GM18951 (cell line): ENCODE results near the gene UBA1.
"Not testable (repeated sequence)": the region's sequence is repeated elsewhere in the genome, so short reads cannot be mapped to it uniquely, and the experiment has no call there.

ENCODE experiments used
- POLR2A ChIP-seq: IDR thresholded peaks from 4 replicates; pipeline ENCODE4 v1.6.1; 2011; ENCODE audit warnings: mild to moderate bottlenecking; ENCODE audit not compliant: insufficient read length, insufficient read depth; ENCODE audit errors: extremely low read depth
- in situ Hi-C: fragments of 300-500 bp; cut with MboI; formaldehyde crosslinking; loops from one replicate; pipeline ENCODE4 v1.12.0; 2022; ENCODE audit warnings: low sequenced_read_pairs, mixed read lengths, inconsistent platforms; ENCODE audit not compliant: unreplicated experiment

The UBA1 gene

GRCh38 chrX:47239199-47239598 lies 45.6 kb downstream of the UBA1 start:
- no peak for TF ChIP-seq POLR2A
- in situ Hi-C loops, result no loop called here

DNA sequence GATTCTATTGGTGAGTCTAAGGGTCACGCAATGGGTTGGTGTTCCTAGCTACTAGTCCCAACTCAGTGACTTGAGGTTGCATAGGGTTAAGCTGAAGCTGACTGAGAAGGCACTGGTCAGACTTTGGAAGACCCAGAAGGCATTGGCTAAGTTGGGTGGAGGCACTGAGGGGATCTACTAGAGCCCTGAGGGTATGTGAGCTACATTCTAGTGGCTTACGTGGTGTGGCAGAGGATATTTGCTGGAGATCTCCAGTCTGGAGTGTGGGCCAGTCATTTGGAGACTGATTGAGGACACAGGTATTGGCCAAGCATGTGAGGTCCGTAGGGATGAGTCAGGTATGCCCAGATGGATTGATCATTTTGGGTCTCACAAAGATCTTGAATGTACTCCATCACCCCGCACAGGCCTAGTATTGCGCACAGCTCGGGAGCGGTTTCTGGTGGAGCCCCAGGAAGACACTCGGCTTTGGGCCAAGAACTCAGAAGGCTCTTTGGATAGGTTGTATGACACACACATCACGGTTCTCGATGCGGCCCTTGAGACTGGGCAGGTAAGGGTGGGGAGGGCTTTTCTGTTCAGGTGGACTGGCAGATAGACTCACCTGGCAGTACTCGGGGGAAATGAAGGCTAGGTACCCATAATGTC lies 46.4 kb downstream of the UBA1 start:
- in situ Hi-C loops, result no loop called here
- no peak for TF ChIP-seq POLR2A

DNA sequence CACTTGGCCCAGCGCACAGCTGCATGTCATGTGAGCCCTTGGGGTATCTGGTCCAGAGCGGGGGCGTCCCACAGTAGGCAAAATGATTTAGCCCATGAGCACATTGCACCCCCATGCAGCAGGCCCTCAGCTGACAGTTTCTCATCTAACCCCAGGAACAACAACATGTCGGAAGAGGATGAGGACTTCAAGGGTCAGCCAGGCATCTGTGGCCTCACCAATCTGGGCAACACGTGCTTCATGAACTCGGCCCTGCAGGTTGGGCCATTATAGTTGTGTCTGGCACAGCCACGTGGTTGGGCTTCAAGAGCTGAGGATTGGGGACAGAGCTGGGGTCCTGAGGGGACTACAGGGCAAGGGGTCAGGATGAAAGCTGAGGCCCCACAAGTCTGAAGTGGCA lies 47.0 kb downstream of the UBA1 start:
- in situ Hi-C loops, result no loop called here
- TF ChIP-seq POLR2A, result no peak

- in situ Hi-C loops, result no loop called here
These were observed 47.8 kb downstream of the UBA1 start for GRCh38 chrX:47241201-47242011.

DNA sequence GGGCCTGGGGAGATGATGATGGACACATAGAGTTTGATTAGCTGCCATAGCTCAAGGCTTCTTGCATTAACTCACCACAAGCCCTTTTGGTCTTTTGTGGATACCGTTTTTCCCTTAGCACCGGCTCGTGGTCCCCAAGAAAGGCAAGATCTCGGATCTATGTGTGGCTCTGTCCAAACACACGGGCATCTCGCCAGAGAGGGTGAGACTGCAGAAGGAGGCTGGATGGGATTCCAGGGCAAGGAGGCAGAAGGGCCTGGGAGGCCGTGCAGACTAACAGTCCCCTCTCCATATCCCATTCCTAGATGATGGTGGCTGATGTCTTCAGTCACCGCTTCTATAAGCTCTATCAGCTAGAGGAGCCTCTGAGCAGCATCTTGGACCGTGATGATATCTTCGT lies 48.7 kb downstream of the UBA1 start:
- no peak for TF ChIP-seq POLR2A
- in situ Hi-C loops, result no loop called here

More at GRCh38 chrX:47241201-47242011, 47.8 kb downstream of the UBA1 start:
- no peak for TF ChIP-seq POLR2A

GRCh38 chrX:47243351-47243750 lies 49.7 kb downstream of the UBA1 start:
- no peak for TF ChIP-seq POLR2A
- in situ Hi-C loops, result no loop called here

DNA sequence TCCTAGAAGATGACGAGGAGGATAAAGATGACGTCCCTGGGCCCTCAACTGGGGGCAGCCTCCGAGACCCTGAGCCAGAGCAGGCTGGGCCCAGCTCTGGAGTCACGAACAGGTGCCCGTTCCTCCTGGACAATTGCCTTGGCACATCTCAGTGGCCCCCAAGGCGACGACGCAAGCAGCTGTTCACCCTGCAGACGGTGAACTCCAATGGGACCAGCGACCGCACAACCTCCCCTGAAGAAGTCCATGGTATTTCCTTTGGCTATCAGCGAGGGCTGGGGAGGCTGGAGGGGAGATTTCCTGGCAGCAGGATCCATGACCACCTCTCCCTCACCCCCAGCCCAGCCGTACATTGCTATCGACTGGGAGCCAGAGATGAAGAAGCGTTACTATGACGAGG lies 51.0 kb downstream of the UBA1 start:
- in situ Hi-C loops, result no loop called here
- no peak for TF ChIP-seq POLR2A

DNA sequence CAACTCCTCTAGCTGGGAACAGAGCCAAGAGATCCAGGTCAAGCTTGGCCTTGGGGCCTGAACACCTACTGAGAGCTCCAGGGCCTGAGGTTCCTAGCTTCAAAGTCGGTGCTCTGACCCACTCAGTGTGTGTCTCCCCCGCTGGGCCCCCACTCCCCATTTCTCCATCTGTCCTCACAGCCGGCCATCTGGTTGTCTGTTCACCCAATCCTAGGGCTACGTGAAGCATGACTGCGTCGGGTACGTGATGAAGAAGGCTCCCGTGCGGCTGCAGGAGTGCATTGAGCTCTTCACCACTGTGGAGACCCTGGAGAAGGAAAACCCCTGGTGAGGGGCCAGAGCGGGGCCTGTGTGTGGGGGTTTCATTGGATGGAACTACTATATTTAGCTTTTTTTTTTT lies 51.5 kb downstream of the UBA1 start:
- in situ Hi-C loops, result no loop called here

GRCh38 chrX:47247206-47247998 lies 53.8 kb downstream of the UBA1 start:
- TF ChIP-seq POLR2A, result no peak
- in situ Hi-C loops, result no loop called here

More for the DNA sequence above, 51.5 kb downstream of the UBA1 start:
- no peak for TF ChIP-seq POLR2A

GRCh38 chrX:47247999-47248320 lies 54.3 kb downstream of the UBA1 start:
- in situ Hi-C loops, result no loop called here
- TF ChIP-seq POLR2A, result no peak

DNA sequence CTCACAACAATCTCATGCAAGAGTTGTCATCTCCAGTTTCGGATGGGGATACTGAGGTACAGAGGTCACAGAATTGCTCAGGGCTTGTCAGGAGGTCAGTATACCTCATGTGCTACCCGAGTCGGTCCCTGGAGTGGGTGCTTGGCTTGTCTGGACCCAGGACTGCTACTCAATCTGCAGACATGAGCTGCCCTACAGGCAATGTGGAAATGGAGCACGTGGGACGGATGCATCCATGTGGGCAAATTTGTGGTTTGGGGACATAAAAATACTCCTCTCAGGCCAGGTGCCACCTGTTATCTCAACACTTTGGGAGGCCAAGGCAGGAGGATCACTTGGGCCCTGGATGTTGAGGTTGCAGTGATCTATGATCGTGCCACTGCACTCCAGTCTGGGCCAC lies 54.9 kb downstream of the UBA1 start:
- in situ Hi-C loops, result no loop called here
- no peak for TF ChIP-seq POLR2A

GRCh38 chrX:47250017-47250347 lies 56.4 kb downstream of the UBA1 start:
- in situ Hi-C loops, result no loop called here
- no peak for TF ChIP-seq POLR2A

GRCh38 chrX:47257620-47258019 lies 64.0 kb downstream of the UBA1 start:
- in situ Hi-C loops, result not testable (repeated sequence)
